HG03064 (cell line): ENCODE data around the gene NUDT13.
A peak's percentile ranks its signal among the peaks of the same experiment; 100 is the strongest.

Experiments used
- ATAC-seq: cut with Tn5 transposase; IDR thresholded peaks from one replicate; pipeline ENCODE4 v1.9.1; 2021; ENCODE audit warnings: low read depth; ENCODE audit not compliant: unreplicated experiment

The NUDT13 gene

DNA sequence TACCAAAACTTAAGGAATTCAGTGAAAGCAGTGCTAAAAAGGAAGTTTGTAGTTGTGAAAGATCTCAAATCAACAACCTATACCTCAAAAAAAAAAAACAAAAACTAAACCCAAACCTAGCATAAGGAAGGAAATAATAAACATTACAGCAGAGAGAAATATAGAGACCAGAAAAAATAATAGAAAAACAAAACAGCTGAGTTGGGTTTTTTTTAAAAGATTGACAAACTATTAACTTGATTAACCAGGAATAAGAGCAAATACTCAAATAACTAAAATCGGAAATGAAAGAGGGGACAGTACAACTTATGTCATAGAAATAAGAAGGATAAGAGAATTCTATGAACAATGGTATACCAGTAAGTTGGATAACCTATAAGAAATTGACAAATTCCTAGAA is 50.8 kb downstream of the NUDT13 start:
- ATAC-seq = no peak

DNA sequence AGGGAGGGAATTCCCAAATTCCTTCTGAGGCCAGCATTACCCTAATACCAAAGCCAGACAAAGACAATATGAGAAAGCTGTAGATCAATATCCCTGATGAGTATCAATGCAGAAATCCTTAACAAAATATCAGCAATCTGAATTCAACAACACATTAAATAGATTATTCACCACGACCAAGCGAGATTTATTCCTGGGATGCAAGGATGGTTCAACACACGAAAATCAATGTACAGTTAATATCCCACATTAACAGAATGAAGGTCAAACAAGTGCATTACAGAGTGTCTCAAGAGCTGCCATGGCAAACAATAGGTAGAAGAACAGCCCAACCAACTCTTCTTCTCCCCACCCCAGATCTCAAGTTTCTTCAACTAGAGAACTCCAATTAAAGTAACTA is 51.4 kb downstream of the NUDT13 start:
- no peak for ATAC-seq

DNA sequence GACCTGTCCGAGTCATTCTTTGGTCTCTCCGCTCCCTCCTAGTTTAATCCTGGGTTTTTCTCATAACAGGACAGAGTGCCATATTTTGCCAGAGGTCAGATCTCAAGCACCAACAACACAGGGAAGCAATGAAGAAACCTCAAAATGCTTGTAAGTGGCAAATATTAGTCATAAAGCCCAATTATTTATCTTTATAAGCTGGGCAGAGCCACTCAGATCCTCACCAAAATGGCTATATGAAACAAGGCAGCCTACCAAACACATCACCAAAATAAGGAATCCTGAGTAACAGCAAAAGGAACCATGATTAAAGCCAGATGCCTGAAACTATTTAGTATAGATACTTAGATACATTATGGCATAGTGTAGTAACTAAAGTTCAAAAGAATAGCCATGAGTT is 52.8 kb downstream of the NUDT13 start:
- no peak for ATAC-seq

DNA sequence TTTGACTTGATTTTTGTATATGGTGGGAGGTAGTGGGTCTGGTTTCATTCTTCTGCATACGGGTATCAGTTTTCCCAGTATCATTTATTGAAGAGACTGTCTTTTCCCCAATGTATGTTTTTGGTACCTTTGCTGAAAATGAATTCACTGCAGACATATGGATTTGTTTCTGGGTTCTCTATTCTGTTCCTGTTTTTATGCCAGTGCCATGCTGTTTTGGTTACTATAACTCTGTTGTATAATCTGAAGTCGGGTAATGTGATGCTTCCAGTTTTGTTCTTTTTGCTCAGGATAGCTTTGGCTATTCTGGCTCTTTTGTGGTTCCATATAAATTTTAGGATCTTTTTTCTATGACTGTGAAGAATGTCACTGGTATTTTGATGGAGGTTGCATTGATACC is 56.7 kb downstream of the NUDT13 start:
- no peak for ATAC-seq

DNA sequence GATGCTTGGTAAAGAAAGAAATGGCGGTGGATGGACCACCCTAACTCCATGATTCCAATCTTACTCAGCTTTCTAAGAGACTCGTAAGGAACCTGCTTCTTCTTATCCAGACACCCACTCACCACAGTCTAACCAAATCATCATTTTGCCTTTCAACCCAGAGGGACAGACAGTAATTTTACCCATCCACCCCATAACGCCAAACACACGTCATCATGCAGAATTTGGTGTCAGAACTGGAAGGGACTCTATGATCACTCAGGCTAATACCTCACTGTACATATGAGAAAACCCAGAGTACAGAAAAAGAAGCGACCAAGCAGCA is 57.2 kb downstream of the NUDT13 start:
- no peak for ATAC-seq

DNA sequence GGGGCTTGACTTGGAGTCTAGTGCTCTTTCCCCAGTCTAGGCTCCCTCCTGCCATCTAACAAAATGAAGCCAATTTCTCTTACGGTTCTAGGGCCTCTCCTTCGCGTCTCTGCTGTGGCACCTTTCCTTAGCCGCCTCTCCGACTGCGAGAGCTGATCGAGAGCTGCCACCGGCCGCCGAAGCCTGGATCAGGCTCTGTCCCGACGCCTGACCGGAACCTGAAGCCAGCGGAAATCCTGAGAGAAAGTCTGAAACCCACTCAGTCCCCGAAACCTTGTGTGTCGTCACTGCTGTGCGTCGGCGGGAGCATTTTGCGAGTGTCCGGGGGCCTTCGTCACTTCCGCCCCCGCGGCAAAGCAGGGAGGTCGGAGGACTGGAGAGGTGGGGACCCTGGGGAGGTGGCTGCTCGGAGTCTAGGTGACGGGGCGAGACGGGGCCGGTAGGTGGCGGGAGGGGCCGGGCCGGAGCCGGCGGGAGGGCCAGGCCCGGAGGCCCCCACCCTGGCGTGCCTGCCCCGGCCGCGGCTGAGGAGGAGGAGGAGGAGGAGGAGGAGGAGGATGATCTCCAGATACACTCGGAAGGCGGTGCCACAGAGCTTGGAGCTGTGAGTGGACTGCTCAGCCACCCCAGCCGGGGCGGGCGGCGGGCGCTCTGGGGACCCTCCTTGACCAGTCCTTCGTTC is 57.7 kb downstream of the NUDT13 start, which contains the start of the genes ECD and FAM149B1:
Gene ECD (minus strand): TSS at position 226 of the 682 bp plus-strand sequence. CDS start 4,071 bp downstream, outside the sequence.
Gene FAM149B1 (plus strand): TSS at position 337 of the 682 bp plus-strand sequence. CDS start 221 bp downstream, at position 558.
- ATAC-seq = peak; percentile 86

DNA sequence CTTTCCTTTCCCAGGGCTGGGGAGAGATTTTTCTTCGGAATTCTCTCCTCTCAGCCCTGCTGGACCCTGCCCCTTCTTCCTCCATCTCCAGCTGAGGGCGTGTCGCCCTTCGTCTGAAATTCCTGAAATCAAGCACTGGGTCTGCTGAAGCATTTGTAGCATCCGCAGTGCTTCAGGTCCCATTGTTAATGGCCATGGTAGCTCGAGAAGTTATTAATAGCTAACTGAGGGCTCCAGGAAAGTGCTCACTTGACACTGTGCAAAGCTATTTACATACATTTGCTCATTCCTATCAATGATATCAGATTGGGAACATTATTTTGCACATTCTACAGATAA is 58.2 kb downstream of the NUDT13 start:
- peak; percentile 18 for ATAC-seq

DNA sequence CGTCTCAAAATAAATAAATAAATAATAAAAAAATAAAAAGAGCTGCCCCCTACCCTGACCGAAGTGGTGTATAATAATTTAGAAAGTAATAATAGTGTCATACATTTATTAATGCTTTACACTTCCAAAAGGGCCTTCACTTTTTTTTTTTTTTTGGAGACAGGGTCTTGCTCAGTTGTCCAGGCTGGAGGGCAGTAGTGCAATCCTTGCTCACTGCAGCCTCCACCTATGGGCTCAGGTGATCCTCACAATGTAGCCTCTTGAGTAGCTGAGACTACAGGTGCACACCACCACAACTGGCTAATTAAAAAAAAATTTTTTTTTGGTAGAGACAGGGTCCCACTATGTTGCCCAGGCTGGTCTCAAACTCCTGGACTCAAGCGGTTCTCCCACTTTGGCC is 59.1 kb downstream of the NUDT13 start:
- no peak for ATAC-seq

DNA sequence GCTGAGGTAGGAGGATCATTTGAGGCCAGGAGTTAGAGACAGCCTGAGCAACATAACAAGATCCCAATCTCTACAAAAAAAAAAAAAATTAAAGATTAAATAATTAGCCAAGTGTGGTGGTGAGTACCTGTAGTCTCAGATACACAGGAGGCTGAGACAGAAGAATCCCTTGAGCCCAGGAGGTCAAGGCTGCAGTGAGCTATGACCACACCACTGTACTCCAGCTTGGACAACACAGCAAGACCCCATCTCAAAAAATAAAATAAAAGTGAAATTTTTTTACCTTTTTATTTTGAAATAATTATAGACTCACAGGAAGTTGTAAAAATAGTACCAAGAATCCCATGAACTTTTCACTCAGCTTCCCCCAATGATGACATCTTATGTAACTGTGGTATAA is 62.6 kb downstream of the NUDT13 start:
- ATAC-seq = no peak

DNA sequence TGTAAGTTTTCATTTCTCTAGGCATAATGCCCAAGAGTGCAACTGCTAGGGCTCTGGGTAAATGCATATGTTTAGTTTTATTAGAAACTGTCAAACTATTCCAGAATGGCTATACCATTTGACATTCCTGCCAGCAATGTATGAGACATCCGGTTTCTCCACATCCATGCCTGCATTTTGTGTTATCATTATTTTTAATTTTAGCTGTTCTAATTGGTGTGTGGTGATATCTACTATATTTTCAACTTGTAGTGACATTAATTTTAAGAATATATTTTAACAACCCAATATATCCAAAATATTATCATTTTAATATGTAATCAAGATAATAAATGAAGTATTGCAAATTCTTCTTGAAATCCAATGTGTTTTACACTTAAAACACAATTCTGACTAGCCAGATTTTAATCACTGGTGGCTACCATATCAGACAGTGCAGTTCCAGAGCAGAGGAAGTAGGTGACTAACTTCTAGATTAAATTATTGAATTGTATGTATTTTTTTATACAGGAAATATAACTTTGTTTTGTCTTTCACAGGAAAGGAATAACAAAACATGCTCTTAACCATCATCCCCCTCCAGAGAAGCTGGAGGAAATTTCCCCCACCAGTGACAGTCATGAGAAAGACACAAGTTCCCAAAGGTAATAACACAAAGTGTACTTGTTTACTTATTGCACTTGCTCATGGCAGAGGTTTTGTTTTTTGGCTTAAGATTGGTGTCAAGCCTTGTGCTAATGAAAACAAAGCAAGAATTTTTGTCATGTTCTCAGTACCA is 64.1 kb downstream of the NUDT13 start:
- ATAC-seq = no peak
